Activated CD4-positive, CD25-positive, alpha-beta regulatory T cell treated with anti-CD3 and anti-CD28 coated beads, Interleukin-2, amount 50 U/mL, for 16 hours (primary cell): ENCODE measurements around the gene SCN10A.

Experiments
- DNase-seq: peaks from one replicate; pipeline ENCODE4 v3.0.0-alpha.2; 2020; ENCODE audit warnings: low read depth, low spot score

SCN10A gene

GRCh38 chr3:38651153-38651789 lies 164.7 kb downstream of the SCN10A start:
- DNase-seq = peak; percentile 28

GRCh38 chr3:38650248-38650951 lies 165.6 kb downstream of the SCN10A start:
- DNase-seq = no peak

GRCh38 chr3:38649500-38650247 lies 166.3 kb downstream of the SCN10A start, which contains the start of gene SCN5A:
SCN5A (minus strand) TSS chr3:38649687; CDS start chr3:38633307, 16,380 bp downstream.
- no peak for DNase-seq

- no peak for DNase-seq
Observed at GRCh38 chr3:38648659-38649499, 167.1 kb downstream of the SCN10A start.

GRCh38 chr3:38648024-38648658 lies 167.9 kb downstream of the SCN10A start:
- DNase-seq = no peak

GRCh38 chr3:38647217-38647970 lies 168.6 kb downstream of the SCN10A start:
- no peak for DNase-seq
